Bronchial epithelial cell (primary cell): ENCODE measurements around the gene NTF4. TPM values are rescaled to one million over a fixed set of nuclear protein-coding genes. Genes with fewer than 3 reads are reported as not detected.

ENCODE experiments used
- DNase-seq: peaks from one replicate; pipeline ENCODE4 v3.0.0-alpha.2; 2010; ENCODE audit warnings: low read depth
- FAIRE-seq: peaks from 2 replicates; lab custom pipeline; 2011; peaks lifted over from hg19 to GRCh38; lab: Jason Lieb, UNC
- H3K27me3 ChIP-seq: 2 replicates; pipeline ENCODE4 v1.5.1; 2011; ENCODE audit warnings: low read length; ENCODE audit not compliant: control insufficient read depth, insufficient read depth
- H3K36me3 ChIP-seq: 2 replicates; pipeline ENCODE4 v1.5.1; 2011; ENCODE audit warnings: low read length; ENCODE audit not compliant: control insufficient read depth, insufficient read depth
- H3K4me3 ChIP-seq: 2 replicates; pipeline ENCODE4 v1.5.1; 2011; ENCODE audit warnings: mild to moderate bottlenecking, low read depth, low read length, control low read depth
- total RNA-seq: library from RNA; depleted of rRNA; stranded (reverse); fragments of >200 nt; gene quantifications from 2 replicates; pipeline ENCODE4 v1.2.1, GENCODE V29; 2014
- TF ChIP-seq, protein P1 (sequence below): IDR thresholded peaks from 2 replicates; pipeline ENCODE4 v1.5.1; 2011; ENCODE audit warnings: mild to moderate bottlenecking, moderate library complexity, low read length, control low read depth, inconsistent platforms; ENCODE audit not compliant: insufficient read depth, severe bottlenecking

The NTF4 gene
- total RNA-seq, 1 donor from 2014 or later: 3.2 TPM

GRCh38 chr19:49017666-49018351, 46.8 kb downstream of the NTF4 start:
- peaks cover 5% of the 10 kb centered on the region for H3K36me3 ChIP-seq
- TF ChIP-seq, protein P1, sequence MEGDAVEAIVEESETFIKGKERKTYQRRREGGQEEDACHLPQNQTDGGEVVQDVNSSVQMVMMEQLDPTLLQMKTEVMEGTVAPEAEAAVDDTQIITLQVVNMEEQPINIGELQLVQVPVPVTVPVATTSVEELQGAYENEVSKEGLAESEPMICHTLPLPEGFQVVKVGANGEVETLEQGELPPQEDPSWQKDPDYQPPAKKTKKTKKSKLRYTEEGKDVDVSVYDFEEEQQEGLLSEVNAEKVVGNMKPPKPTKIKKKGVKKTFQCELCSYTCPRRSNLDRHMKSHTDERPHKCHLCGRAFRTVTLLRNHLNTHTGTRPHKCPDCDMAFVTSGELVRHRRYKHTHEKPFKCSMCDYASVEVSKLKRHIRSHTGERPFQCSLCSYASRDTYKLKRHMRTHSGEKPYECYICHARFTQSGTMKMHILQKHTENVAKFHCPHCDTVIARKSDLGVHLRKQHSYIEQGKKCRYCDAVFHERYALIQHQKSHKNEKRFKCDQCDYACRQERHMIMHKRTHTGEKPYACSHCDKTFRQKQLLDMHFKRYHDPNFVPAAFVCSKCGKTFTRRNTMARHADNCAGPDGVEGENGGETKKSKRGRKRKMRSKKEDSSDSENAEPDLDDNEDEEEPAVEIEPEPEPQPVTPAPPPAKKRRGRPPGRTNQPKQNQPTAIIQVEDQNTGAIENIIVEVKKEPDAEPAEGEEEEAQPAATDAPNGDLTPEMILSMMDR: peak; percentile 66
- no peaks in the 10 kb centered on the region for H3K27me3 ChIP-seq
- FAIRE-seq (no peak), DNase-seq (no peak)
- peak overlapping the region; percentile 36 for H3K4me3 ChIP-seq

GRCh38 chr19:49017041-49017665, 47.5 kb downstream of the NTF4 start, which contains the start of gene LHB:
TSS of gene LHB (minus strand) at chr19:49017091. CDS start at chr19:49017081, 10 bp downstream.
- no peak for FAIRE-seq
- Histone ChIP-seq H3K36me3 (peaks cover 5% of the 10 kb centered on the region), H3K4me3 (peak within 1 kb of the TSS; percentile 36), H3K27me3 (no peaks in the 10 kb centered on the region)
- DNase-seq: no peak
- TF ChIP-seq, protein P1: no peak

GRCh38 chr19:49016067-49016839, 48.4 kb downstream of the NTF4 start:
- Histone ChIP-seq H3K4me3 (no peak overlapping the region), H3K36me3 (peaks cover 8% of the 10 kb centered on the region), H3K27me3 (no peaks in the 10 kb centered on the region)
- FAIRE-seq: no peak
- TF ChIP-seq, protein P1: no peak
- DNase-seq: no peak

DNA sequence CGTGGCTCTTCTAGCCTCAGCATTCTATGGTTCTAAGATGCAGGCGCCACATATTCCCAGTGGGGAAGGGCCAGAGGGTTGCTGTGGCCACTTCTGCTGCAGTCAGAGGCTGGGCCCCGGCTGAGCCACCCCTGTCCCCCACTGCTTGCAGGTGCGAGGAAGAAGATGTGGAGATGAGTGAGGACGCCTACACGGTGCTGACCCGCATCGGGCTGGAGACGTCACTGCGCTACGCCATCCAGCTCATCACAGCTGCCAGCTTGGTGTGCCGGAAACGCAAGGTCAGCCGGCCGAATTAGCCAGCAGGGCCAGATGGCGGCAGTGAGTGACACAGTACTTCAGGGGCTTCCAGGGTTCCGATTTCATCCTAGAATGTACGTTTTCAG, 49.8 kb downstream of the NTF4 start:
- peaks cover 13% of the 10 kb centered on the region for H3K36me3 ChIP-seq
- H3K4me3 ChIP-seq: no peak overlapping the region
- FAIRE-seq: no peak
- TF ChIP-seq, protein P1: no peak
- H3K27me3 ChIP-seq: no peaks in the 10 kb centered on the region
- DNase-seq: no peak

- Histone ChIP-seq H3K36me3 (peaks cover 17% of the 10 kb centered on the region), H3K4me3 (no peak overlapping the region), H3K27me3 (no peaks in the 10 kb centered on the region)
- TF ChIP-seq, protein P1: no peak
- FAIRE-seq (no peak), DNase-seq (no peak)
Measured at GRCh38 chr19:49014123-49014869, 50.3 kb downstream of the NTF4 start.
